H9 (cell line): ENCODE results near the gene PRR16. TPM values are rescaled to one million over a fixed set of nuclear protein-coding genes. Genes with fewer than 3 reads are reported as not detected.

Source experiments
- DNase-seq: peaks from one replicate; pipeline ENCODE4 v3.0.0-alpha.2; 2017
- H2AFZ ChIP-seq: one replicate; pipeline ENCODE4 v1.6.1; 2013; ENCODE audit warnings: mild to moderate bottlenecking, low read length, control low read depth, moderate library complexity
- H2AK5ac ChIP-seq: 2 replicates; pipeline ENCODE4 v1.6.1; 2013; ENCODE audit warnings: low read length, control low read depth, mixed read lengths; ENCODE audit not compliant: insufficient read length
- H2BK120ac ChIP-seq: one replicate; pipeline ENCODE4 v1.6.1; 2013; ENCODE audit warnings: low read depth, mild to moderate bottlenecking, low read length, control low read depth, inconsistent platforms; ENCODE audit not compliant: poor library complexity, severe bottlenecking
- H2BK12ac ChIP-seq: 2 replicates; pipeline ENCODE4 v1.6.1; 2013; ENCODE audit warnings: low read length, control low read depth, mixed read lengths, low read depth; ENCODE audit not compliant: insufficient read length
- H2BK15ac ChIP-seq: 2 replicates; pipeline ENCODE4 v1.6.1; 2013; ENCODE audit warnings: low read depth, low read length, control low read depth
- H2BK20ac ChIP-seq: one replicate; pipeline ENCODE4 v1.6.1; 2013; ENCODE audit warnings: low read depth, mild to moderate bottlenecking, low read length, control low read depth, inconsistent platforms; ENCODE audit not compliant: poor library complexity, severe bottlenecking
- H2BK5ac ChIP-seq: 2 replicates; pipeline ENCODE4 v1.6.1; 2013; ENCODE audit warnings: low read length, control low read depth, mixed read lengths; ENCODE audit not compliant: insufficient read length
- H3K14ac ChIP-seq: 2 replicates; pipeline ENCODE4 v1.6.1; 2013; ENCODE audit warnings: low read length, control low read depth; ENCODE audit not compliant: insufficient read depth
- H3K18ac ChIP-seq: 2 replicates; pipeline ENCODE4 v1.6.1; 2013; ENCODE audit warnings: low read depth, mild to moderate bottlenecking, mixed read lengths, low read length, control low read depth; ENCODE audit not compliant: insufficient read length
- H3K23ac ChIP-seq: 2 replicates; pipeline ENCODE4 v1.6.1; 2013; ENCODE audit warnings: low read length, control low read depth, mixed read lengths, low read depth; ENCODE audit not compliant: insufficient read length
- H3K23me2 ChIP-seq: 2 replicates; pipeline ENCODE4 v1.6.1; 2013; ENCODE audit warnings: low read depth, mild to moderate bottlenecking, mixed read lengths, low read length, control low read depth; ENCODE audit not compliant: insufficient read length, poor library complexity, severe bottlenecking
- H3K27ac ChIP-seq: 2 replicates; pipeline ENCODE4 v1.5.1; 2013; ENCODE audit warnings: low read length, control low read depth, mixed read lengths, low read depth; ENCODE audit not compliant: insufficient read length
- H3K27me3 ChIP-seq: 2 replicates; pipeline ENCODE4 v1.6.1; 2013; ENCODE audit warnings: low read length, control low read depth, inconsistent platforms; ENCODE audit not compliant: insufficient read depth
- H3K4ac ChIP-seq: 2 replicates; pipeline ENCODE4 v1.6.1; 2013; ENCODE audit warnings: low read depth, mild to moderate bottlenecking, control low read depth, inconsistent platforms, low read length, moderate library complexity
- H3K4me1 ChIP-seq: 2 replicates; pipeline ENCODE4 v1.6.1; 2013; ENCODE audit warnings: low read length, control low read depth, inconsistent platforms; ENCODE audit not compliant: insufficient read depth
- H3K4me2 ChIP-seq: 2 replicates; pipeline ENCODE4 v1.6.1; 2013; ENCODE audit warnings: low read length, control low read depth, mixed read lengths; ENCODE audit not compliant: insufficient read length, insufficient read depth
- H3K56ac ChIP-seq: 2 replicates; pipeline ENCODE4 v1.6.1; 2013; ENCODE audit warnings: low read depth, mild to moderate bottlenecking, mixed read lengths, low read length, control low read depth; ENCODE audit not compliant: insufficient read length
- H3K79me1 ChIP-seq: 2 replicates; pipeline ENCODE4 v1.6.1; 2013; ENCODE audit warnings: low read depth, mild to moderate bottlenecking, moderate library complexity, low read length, control low read depth, inconsistent platforms; ENCODE audit not compliant: insufficient read depth, poor library complexity, severe bottlenecking
- H3K79me2 ChIP-seq: 2 replicates; pipeline ENCODE4 v1.6.1; 2013; ENCODE audit warnings: low read length, control low read depth, inconsistent platforms; ENCODE audit not compliant: insufficient read depth
- H3K9ac ChIP-seq: 2 replicates; pipeline ENCODE4 v1.6.1; 2013; ENCODE audit warnings: low read length, control low read depth, mixed read lengths; ENCODE audit not compliant: insufficient read length; ENCODE audit errors: extremely low read depth
- H3K9me3 ChIP-seq: one replicate; pipeline ENCODE4 v1.6.1; 2013; ENCODE audit warnings: low read depth, low read length, inconsistent platforms; ENCODE audit not compliant: control insufficient read depth
- H3T11ph ChIP-seq: one replicate; pipeline ENCODE4 v1.6.1; 2013; ENCODE audit warnings: mild to moderate bottlenecking, low read length, control low read depth, inconsistent platforms
- H4K20me1 ChIP-seq: one replicate; pipeline ENCODE4 v1.6.1; 2013; ENCODE audit not compliant: control insufficient read depth, insufficient read length, insufficient read depth
- H4K5ac ChIP-seq: 2 replicates; pipeline ENCODE4 v1.6.1; 2013; ENCODE audit warnings: low read depth, mild to moderate bottlenecking, mixed read lengths, low read length, control low read depth; ENCODE audit not compliant: insufficient read length
- H4K8ac ChIP-seq: replicated peaks from 2 replicates; pipeline ENCODE4 v1.6.1; 2013; ENCODE audit warnings: low read length, control low read depth, mixed read lengths, low read depth; ENCODE audit not compliant: insufficient read length
- H4K91ac ChIP-seq: 2 replicates; pipeline ENCODE4 v1.6.1; 2013; ENCODE audit warnings: low read depth, mild to moderate bottlenecking, moderate library complexity, mixed read lengths, low read length, control low read depth; ENCODE audit not compliant: insufficient read length
- H3K27ac Mint-ChIP-seq, 3 experiments: 2 replicates in 2 of 3; 3 replicates in 1 of 3; pipeline ENCODE4 v1.8.0; 2020 to 2021; ENCODE audit warnings: mixed read lengths in 3 of 3, mild to moderate bottlenecking in 1 of 3, moderate library complexity in 1 of 3
- H3K27me3 Mint-ChIP-seq: 2 replicates; pipeline ENCODE4 v1.8.0; 2021; ENCODE audit warnings: low read depth, mild to moderate bottlenecking, moderate library complexity, mixed read lengths
- H3K36me3 Mint-ChIP-seq, 3 experiments: 2 replicates in 2 of 3; 3 replicates in 1 of 3; pipeline ENCODE4 v1.8.0; 2020 to 2021; ENCODE audit warnings: low read depth in 3 of 3, mixed read lengths in 3 of 3; ENCODE audit not compliant: insufficient read depth in 1 of 3
- H3K4me1 Mint-ChIP-seq, 2 experiments: 2 replicates each; pipeline ENCODE4 v1.8.0; 2020; ENCODE audit warnings: mixed read lengths in 2 of 2
- H3K4me3 Mint-ChIP-seq, 2 experiments: 2 replicates in 1 of 2; 3 replicates in 1 of 2; pipeline ENCODE4 v1.8.0; 2020 to 2021; ENCODE audit warnings: mild to moderate bottlenecking in 2 of 2, mixed read lengths in 2 of 2, moderate library complexity in 1 of 2
- H3K9me3 Mint-ChIP-seq, 2 experiments: 2 replicates in 1 of 2; 3 replicates in 1 of 2; pipeline ENCODE4 v1.8.0; 2020; ENCODE audit warnings: mild to moderate bottlenecking in 2 of 2, mixed read lengths in 2 of 2, moderate library complexity in 1 of 2
- CTCF ChIP-seq: fragments of 200-600 bp; sonication (generic); conservative IDR thresholded peaks from 3 replicates; pipeline ENCODE4 v1.8.0; 2021; ENCODE audit warnings: antibody characterized with exemption, mild to moderate bottlenecking
- WGBS: extraction: QIAGEN DNeasy Blood & Tissue Kit; methylation state at CpG from one replicate; pipeline ENCODE4 v1.1.7; 2013; ENCODE audit warnings: missing lambda C conversion rate, low lambda C conversion rate, mixed read lengths; ENCODE audit not compliant: insufficient read length; ENCODE audit errors: extremely low coverage; 5-methylcytosine and 5-hydroxymethylcytosine counted together
- total RNA-seq: library from RNA; stranded (reverse); gene quantifications from 2 replicates; pipeline ENCODE4 v1.2.1, GENCODE V29; 2021

Gene PRR16
- total RNA-seq, 1 experiment from 2014 or later = 0.13 TPM

GRCh38 chr5:120630550-120630949 is 166.4 kb downstream of the PRR16 start:
- Histone ChIP-seq H4K5ac (no peak overlapping the region), H3K27ac (no peak overlapping the region), H3K4me2 (no peak overlapping the region), H3K4ac (no peak overlapping the region), H2BK15ac (no peak overlapping the region), H3T11ph (no peak overlapping the region), H3K23ac (no peak overlapping the region), H4K91ac (no peak overlapping the region), H3K9me3 (no peaks in the 10 kb centered on the region), H3K4me1 (no peaks in the 10 kb centered on the region), H2BK12ac (no peak overlapping the region), H3K18ac (no peak overlapping the region), H4K8ac (no peak overlapping the region), H4K20me1 (no peaks in the 10 kb centered on the region), H2BK5ac (no peak overlapping the region), H2AFZ (no peak overlapping the region), H3K9ac (no peak overlapping the region), H3K14ac (no peak overlapping the region), H3K56ac (no peak overlapping the region), H2BK120ac (no peak overlapping the region), H3K79me2 (no peaks in the 10 kb centered on the region), H3K27me3 (no peaks in the 10 kb centered on the region), H3K23me2 (no peaks in the 10 kb centered on the region), H3K79me1 (no peaks in the 10 kb centered on the region), H2AK5ac (no peak overlapping the region), H2BK20ac (no peak overlapping the region)
- no peaks in the 10 kb centered on the region; a peak in 2 of 7 replicates for H3K36me3 Mint-ChIP-seq
- no peak for TF ChIP-seq CTCF
- no peak overlapping the region for H3K4me3 Mint-ChIP-seq
- no peaks in the 10 kb centered on the region; the same call in 1 of the 2 replicates for H3K27me3 Mint-ChIP-seq
- peaks cover 0 to 8% of the 10 kb centered on the region in 2 experiments; a peak in 2 of 4 replicates for H3K4me1 Mint-ChIP-seq
- no CpG with 5 or more reads among the region's 5 CpGs for WGBS
- H3K9me3 Mint-ChIP-seq = no peaks in the 10 kb centered on the region; a peak in 1 of 5 replicates
- DNase-seq = no peak
- no peak overlapping the region for H3K27ac Mint-ChIP-seq
